SU-DHL-6 (cell line): ENCODE measurements around the gene PTCH2.

Experiments used
- H2AFZ ChIP-seq: fragments of 200-600 bp; sonication (generic); 2 replicates; pipeline ENCODE4 v1.6.1; 2014; ENCODE audit warnings: low read depth, mild to moderate bottlenecking, moderate library complexity, mixed read lengths, antibody characterized with exemption, low read length; ENCODE audit not compliant: severe bottlenecking
- H3F3A ChIP-seq: fragments of 200-600 bp; shearing (Covaris generic); 2 replicates; pipeline ENCODE4 v1.6.0; 2016; ENCODE audit warnings: antibody characterized with exemption, mild to moderate bottlenecking; ENCODE audit not compliant: insufficient read depth
- H3K27ac ChIP-seq: fragments of 200-600 bp; sonication (generic); 2 replicates; pipeline ENCODE4 v1.5.1; 2016; ENCODE audit warnings: low read depth, mild to moderate bottlenecking, low read length, moderate library complexity, mixed read lengths
- H3K27me3 ChIP-seq: fragments of 200-600 bp; sonication (generic), shearing (Covaris generic); 2 replicates; pipeline ENCODE4 v1.6.0; 2014; ENCODE audit warnings: mild to moderate bottlenecking, low read length
- H3K36me3 ChIP-seq: fragments of 200-600 bp; sonication (generic); 2 replicates; pipeline ENCODE4 v1.6.1; 2014; ENCODE audit warnings: mild to moderate bottlenecking, low read length, mixed read lengths
- H3K4me2 ChIP-seq: fragments of 300-600, 200-600 bp; shearing (Covaris generic), sonication (generic); 2 replicates; pipeline ENCODE4 v1.6.0; 2014; ENCODE audit warnings: low read length, low read depth, mild to moderate bottlenecking; ENCODE audit not compliant: poor library complexity, severe bottlenecking
- H3K4me3 ChIP-seq: fragments of 200-600 bp; sonication (generic); 2 replicates; pipeline ENCODE4 v1.5.1; 2014; ENCODE audit warnings: antibody characterized with exemption, low read length, mild to moderate bottlenecking, mixed read lengths; ENCODE audit not compliant: insufficient read depth, poor library complexity, severe bottlenecking
- H3K79me2 ChIP-seq: fragments of 200-600 bp; sonication (generic); 2 replicates; pipeline ENCODE4 v1.6.1; 2014; ENCODE audit warnings: mild to moderate bottlenecking, low read length, moderate library complexity; ENCODE audit not compliant: insufficient read depth
- H3K9ac ChIP-seq: fragments of 200-600 bp; sonication (generic); 2 replicates; pipeline ENCODE4 v1.7.0; 2014; ENCODE audit warnings: mild to moderate bottlenecking, low read length
- H3K9me2 ChIP-seq: fragments of 200-600 bp; sonication (generic); replicated peaks from 2 replicates; pipeline ENCODE4 v1.6.1; 2014; ENCODE audit warnings: low read length; ENCODE audit not compliant: insufficient read depth
- H3K9me3 ChIP-seq: fragments of 200-600 bp; sonication (generic); 2 replicates; pipeline ENCODE4 v1.6.1; 2014; ENCODE audit warnings: low read length, mixed read lengths; ENCODE audit not compliant: insufficient read depth
- H4K20me1 ChIP-seq: fragments of 200-600 bp; sonication (generic); 2 replicates; pipeline ENCODE4 v1.6.1; 2014; ENCODE audit warnings: low read depth, mild to moderate bottlenecking, antibody characterized with exemption, low read length, moderate library complexity, mixed read lengths
- CTCF ChIP-seq: fragments of 200-600 bp; sonication (generic); IDR thresholded peaks from one replicate; pipeline ENCODE4 v1.5.1; 2017; ENCODE audit warnings: antibody characterized with exemption, mild to moderate bottlenecking, low read length, moderate library complexity; ENCODE audit not compliant: insufficient read depth, poor library complexity, severe bottlenecking
- EZH2phosphoT487 ChIP-seq: fragments of 200-600 bp; sonication (generic), shearing (Covaris generic); conservative IDR thresholded peaks from 2 replicates; pipeline ENCODE4 v1.6.1; 2018; ENCODE audit warnings: mild to moderate bottlenecking, antibody characterized with exemption, low read length, moderate library complexity, mixed read lengths

PTCH2 gene

GRCh38 chr1:44835738-44836675 lies 7.0 kb downstream of the PTCH2 start:
- no peaks in the 10 kb centered on the region for H3K79me2 ChIP-seq
- H2AFZ ChIP-seq = peak overlapping the region; percentile 86
- H3K9me2 ChIP-seq = no peaks in the 10 kb centered on the region
- H3K27me3 ChIP-seq = no peaks in the 10 kb centered on the region
- no peaks in the 10 kb centered on the region for H3K36me3 ChIP-seq
- TF ChIP-seq EZH2phosphoT487 (no peak), CTCF (peak; percentile 76)
- no peak overlapping the region for H3K4me2 ChIP-seq
- H3K27ac ChIP-seq = no peak overlapping the region
- no peaks in the 10 kb centered on the region for H4K20me1 ChIP-seq
- H3K9me3 ChIP-seq = no peaks in the 10 kb centered on the region
- H3K4me3 ChIP-seq = no peak overlapping the region
- no peak overlapping the region for H3K9ac ChIP-seq
- H3F3A ChIP-seq = no peaks in the 10 kb centered on the region

GRCh38 chr1:44834328-44834727 lies 8.7 kb downstream of the PTCH2 start:
- Histone ChIP-seq H3K4me2 (no peak overlapping the region), H3K9me3 (no peaks in the 10 kb centered on the region), H3K9ac (no peak overlapping the region), H3K79me2 (no peaks in the 10 kb centered on the region), H3K36me3 (no peaks in the 10 kb centered on the region), H3K9me2 (no peaks in the 10 kb centered on the region), H4K20me1 (no peaks in the 10 kb centered on the region), H3K4me3 (no peak overlapping the region), H3F3A (no peaks in the 10 kb centered on the region), H3K27ac (no peak overlapping the region), H2AFZ (no peak overlapping the region), H3K27me3 (no peaks in the 10 kb centered on the region)
- no peak for TF ChIP-seq EZH2phosphoT487
- TF ChIP-seq CTCF = no peak

GRCh38 chr1:44832056-44832705 lies 10.9 kb downstream of the PTCH2 start:
- Histone ChIP-seq H3F3A (no peaks in the 10 kb centered on the region), H3K9ac (no peak overlapping the region), H3K4me2 (no peak overlapping the region), H3K4me3 (no peak overlapping the region), H3K27ac (no peak overlapping the region), H3K9me3 (no peaks in the 10 kb centered on the region), H3K79me2 (no peaks in the 10 kb centered on the region), H3K9me2 (no peaks in the 10 kb centered on the region), H4K20me1 (no peaks in the 10 kb centered on the region), H3K27me3 (no peaks in the 10 kb centered on the region), H2AFZ (no peak overlapping the region), H3K36me3 (no peaks in the 10 kb centered on the region)
- TF ChIP-seq EZH2phosphoT487 (no peak), CTCF (no peak)
